HG03045 (cell line): Measurements from ENCODE around the gene SLC18A2.
"Not testable (repeated sequence)": the region's sequence is repeated elsewhere in the genome, so short reads cannot be mapped to it uniquely, and the experiment has no call there.

Source experiments
- ATAC-seq: cut with Tn5 transposase; IDR thresholded peaks from one replicate; pipeline ENCODE4 v1.9.1; 2021; ENCODE audit warnings: mild to moderate bottlenecking, moderate library complexity; ENCODE audit not compliant: unreplicated experiment

Gene SLC18A2

DNA sequence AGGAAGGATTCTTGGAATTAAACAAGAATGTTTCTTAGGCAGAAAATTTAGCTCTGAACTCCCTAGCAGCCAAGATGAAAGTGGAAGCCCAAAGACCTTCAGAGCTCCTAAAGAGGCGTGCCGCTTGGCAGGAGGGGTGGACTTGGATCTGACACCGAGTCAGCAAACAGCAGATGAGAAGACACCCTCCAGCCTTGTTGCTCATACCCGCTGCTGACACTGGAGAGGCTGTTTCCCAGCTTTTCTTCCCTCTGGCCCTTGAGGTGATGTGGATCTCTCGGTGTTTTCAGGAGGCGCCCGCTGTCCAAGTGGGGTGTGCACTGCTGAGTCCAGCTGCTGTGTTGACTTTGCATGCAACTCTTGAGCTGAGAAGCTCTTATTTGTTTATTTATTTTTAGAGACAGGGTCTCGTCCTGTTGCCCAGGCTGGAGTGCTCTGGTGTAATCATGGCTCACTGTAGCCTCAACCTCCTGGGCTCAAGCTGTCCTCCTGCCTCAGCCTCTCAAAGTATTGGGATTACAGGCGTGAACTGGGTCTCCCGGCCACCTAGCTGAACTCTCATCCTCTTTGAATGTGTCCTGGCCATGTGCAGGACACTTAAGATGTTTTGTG lies 21.5 kb downstream of the SLC18A2 start:
- no peak for ATAC-seq

- no peak for ATAC-seq
These were observed 22.0 kb downstream of the SLC18A2 start for GRCh38 chr10:117262903-117263293.

DNA sequence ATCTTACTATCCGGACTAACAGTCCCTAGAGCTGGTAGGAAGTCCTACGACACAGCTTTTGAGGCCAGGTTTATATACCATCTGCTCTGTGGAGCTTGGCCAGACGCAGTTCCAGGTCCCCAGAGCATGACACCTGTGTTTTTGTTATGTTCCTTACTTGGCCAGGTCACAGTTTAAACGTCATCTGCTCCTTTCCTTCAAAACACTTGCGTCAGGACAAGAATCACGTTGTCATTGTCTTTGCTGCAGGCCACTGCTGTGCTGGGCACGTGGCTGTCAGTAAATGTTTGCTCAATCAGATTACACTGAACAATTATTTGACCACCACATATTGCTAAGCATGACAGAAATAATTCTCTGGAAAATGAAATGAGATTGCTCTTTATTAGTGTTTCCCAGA lies 23.9 kb downstream of the SLC18A2 start:
- ATAC-seq = no peak

DNA sequence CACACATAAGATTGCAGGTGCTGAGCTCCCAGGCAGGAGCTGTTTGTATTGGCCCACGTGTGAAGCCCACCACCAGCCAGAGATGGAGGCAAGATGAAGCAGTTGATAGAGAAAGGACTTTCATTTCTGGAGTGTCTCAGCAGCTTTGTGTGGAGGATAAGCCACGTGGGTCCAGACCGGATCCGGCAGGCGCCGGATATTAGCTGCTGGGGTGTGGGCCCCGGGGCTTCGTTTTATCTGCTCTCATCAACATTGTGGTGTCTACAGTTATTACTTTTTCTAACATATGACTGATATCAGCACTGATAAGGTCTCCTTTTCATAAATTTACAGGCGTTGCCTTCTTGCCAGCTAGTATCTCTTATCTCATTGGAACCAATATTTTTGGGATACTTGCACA lies 25.5 kb downstream of the SLC18A2 start:
- ATAC-seq = no peak

DNA sequence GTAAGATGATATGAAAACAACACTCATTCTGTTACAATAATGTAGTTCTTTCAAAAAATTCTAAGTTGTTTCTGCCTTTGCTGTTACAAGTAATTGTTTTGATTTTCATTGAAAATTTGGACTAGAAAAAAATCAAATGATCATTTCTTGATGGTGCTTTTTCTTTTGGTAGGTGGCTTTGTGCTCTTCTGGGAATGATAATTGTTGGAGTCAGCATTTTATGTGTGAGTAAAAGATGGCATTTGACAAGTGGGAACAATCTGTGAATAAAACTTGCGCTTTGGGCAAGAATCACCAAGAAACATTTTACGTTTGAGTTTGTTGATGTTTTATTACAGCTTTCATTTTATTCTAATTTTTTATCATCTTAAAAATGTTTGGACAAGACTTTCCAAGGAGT lies 25.9 kb downstream of the SLC18A2 start:
- ATAC-seq = no peak

DNA sequence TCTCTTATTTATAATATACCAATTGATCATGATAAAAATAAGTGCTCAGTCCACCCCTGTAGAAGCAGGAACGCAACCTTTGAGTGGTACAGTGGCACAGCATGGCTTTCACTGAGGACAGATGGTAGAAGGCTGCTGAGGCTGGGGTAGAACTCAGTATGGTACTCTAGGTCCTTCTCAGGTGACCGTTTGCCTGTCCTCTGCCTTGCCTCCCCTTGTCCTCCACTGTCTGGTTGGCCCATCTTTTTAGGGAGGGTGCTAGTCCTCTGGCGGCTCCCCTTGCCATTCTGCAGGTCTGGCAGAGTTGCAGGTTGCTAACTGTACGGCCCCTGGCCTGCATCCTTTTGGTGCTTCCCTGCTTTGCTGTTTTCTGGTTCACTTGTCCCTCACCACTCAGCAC lies 27.3 kb downstream of the SLC18A2 start:
- ATAC-seq = no peak

GRCh38 chr10:117268907-117269306 lies 28.0 kb downstream of the SLC18A2 start:
- no peak for ATAC-seq

DNA sequence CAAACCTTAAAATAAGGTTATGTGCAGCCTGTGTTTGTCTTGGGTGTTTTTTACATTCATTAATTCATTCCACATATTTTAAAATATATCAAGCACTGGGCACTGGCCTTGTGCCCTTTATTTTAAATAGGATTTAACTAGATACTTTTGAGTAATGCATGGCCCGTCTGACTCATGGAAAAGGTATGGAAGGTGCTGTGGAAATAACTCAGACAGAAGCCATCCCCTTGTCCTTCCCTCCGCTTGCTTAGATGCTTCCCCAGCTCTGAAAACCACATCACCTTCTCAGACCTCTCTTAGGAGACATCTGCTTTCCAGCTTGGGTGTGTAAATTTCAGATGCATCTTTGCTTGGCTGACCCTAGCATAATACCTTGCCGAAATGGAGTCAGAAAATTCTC lies 30.5 kb downstream of the SLC18A2 start:
- ATAC-seq = no peak

DNA sequence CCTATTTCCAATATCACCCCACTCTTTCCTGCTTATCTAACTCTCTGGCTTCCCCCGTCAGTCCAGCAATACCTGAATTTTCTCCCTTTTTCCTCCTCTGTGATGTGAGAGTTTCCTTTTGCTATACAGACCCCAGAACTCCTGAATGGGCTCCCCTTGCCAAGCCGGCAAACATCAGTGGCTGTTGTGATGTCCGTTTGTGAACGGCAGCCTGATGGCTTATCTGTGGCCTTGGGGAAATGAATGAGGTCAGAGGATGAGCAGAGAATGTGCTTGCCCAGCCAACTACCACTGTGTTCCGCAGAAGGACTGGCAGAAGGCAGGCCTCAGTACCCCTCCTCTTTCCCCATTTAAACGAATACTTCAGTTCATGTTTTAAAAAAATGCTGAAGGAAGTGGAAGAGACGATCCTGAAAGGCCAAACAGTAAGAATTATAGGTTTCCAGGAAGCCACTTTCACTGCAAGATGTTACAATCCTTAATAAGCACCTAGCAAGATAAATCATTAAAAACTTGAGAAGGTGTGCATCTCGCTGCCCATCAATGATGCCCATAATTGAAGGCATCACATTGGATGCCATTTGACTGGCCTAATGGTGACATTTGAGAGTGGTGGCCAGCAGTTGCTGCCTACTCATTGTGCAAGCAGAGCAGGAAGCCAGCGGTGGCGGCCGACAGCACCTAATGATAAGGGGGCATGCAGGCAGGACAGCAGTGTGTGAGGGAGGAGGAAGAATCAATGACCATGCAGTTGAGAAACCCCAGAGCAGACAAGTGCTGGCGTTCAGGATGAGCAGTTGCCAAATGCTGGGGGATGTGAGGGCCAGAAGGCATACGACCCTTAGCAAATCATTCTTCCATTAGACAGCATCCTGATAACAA lies 31.5 kb downstream of the SLC18A2 start:
- ATAC-seq = no peak

- no peak for ATAC-seq
These were observed 33.1 kb downstream of the SLC18A2 start for GRCh38 chr10:117273980-117274379.

DNA sequence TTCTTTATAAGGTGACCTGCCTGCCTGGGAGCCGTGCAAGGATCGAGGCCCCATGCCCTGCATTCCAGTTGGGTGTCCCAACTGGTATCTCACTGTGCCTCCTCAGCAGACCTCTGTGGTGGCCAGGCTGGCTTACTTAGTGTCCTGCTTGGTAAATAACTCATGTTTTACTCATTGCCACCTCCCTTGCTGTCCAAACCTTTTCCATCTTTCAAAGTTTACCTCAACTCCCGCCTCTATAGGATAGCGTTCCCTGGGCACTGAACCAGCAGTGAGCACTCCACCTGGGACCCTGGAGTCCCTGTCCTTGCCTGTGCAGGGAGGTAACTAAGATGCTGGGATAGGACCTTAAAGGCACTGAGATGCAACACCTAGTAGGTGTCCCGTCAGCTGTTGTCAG lies 33.6 kb downstream of the SLC18A2 start:
- no peak for ATAC-seq

- no peak for ATAC-seq
These were observed 34.2 kb downstream of the SLC18A2 start for GRCh38 chr10:117275121-117275520.

GRCh38 chr10:117277675-117278074 lies 36.8 kb downstream of the SLC18A2 start:
- no peak for ATAC-seq

DNA sequence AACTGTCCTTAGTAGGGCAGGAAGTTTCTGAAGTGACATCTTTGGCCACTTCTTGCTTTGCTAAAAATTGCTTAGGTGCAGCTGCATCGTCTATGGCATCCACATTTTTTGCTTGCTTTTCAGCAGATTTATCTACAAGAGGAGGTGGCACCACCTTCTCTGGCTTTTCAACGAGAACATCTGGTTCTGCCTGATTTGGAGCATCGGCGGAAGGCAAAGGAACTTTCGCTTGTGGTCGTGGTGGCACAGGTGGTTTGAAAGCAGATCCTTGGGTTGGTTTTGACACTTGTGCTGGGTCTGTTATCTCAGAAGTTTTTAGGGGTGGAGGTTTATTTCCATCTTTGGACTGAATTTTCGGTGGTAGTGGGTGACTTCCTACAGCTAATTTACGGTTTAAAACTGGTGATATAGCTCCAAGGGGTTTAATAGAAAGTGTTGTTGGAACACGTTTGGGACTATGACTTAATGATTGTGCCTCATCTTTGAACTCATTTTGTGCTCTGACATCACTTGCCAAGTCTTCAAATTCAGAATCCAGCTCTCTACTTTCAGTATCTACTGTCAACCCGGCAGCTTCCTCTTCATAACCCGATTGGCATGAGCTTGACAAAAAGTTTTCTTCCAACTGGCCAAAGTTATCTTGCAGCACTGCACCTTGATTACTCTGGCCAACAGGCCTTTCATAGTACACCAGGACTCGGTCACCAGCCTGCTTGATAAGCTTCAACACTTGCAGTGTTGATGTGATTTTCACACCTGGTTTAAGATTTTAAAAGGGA lies 44.0 kb downstream of the SLC18A2 start:
- no peak for ATAC-seq

GRCh38 chr10:117290872-117291271 lies 50.0 kb downstream of the SLC18A2 start:
- not testable (repeated sequence) for ATAC-seq

GRCh38 chr10:117294039-117294645 lies 53.2 kb downstream of the SLC18A2 start:
- ATAC-seq = no peak

- ATAC-seq = no peak
These were observed 53.8 kb downstream of the SLC18A2 start for GRCh38 chr10:117294735-117295134.

DNA sequence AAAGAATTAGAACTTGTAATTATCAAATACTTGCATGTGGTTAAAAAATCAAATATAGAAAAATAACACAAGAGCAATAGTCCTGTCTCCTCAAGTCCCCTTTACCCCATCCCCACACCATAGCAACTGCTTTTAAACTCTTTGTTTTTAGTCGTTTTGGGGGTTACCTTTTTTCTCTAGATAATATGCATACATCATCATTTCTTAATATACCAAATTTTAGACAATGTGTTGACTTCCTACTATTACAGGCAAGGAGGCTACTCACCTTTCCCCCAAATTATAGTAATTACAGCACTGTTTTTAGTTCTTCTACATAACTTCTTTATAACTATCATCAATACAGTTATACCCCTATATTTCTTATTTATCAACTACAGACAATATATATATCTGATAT lies 57.3 kb downstream of the SLC18A2 start:
- no peak for ATAC-seq

GRCh38 chr10:117299435-117299834 lies 58.5 kb downstream of the SLC18A2 start:
- ATAC-seq = no peak

DNA sequence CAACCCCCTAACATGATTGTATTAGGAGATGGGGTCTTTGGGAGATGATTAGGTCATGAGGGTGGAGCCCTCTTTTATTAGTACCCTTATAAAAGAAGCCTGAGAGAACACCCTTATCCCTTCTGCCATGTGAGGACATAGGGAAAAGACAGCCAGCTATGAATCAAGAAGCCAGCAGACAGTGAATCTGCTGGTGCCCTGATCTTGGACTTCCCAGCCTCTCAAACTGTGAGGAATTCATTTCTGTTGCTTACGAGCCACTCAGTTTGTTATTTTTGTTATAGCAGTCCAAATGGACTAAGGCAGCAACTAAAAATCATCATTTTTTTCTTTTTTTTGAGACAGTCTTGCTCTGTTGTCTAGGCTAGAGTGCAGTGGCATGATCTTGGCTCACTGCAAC lies 59.8 kb downstream of the SLC18A2 start:
- no peak for ATAC-seq

GRCh38 chr10:117303451-117303850 lies 62.5 kb downstream of the SLC18A2 start:
- ATAC-seq = not testable (repeated sequence)
